ENCODE measurements around the gene ROCK2. TPM values are rescaled to one million over a fixed set of nuclear protein-coding genes. Genes with fewer than 3 reads are reported as not detected.
A peak's percentile ranks its signal among the peaks of the same experiment; 100 is the strongest.

The ROCK2 gene
- total and polyA plus RNA-seq, 2 of the 13 experiments (the other 11 are each of a cell fraction or from before 2014, with no cell fraction given), result 38.1 to 119 TPM

GRCh38 chr2:11169333-11169732, 175.1 kb downstream of the ROCK2 start (continued):
- no peak for TF ChIP-seq GRHL1 (CRISPR knock-in tag; conservative IDR thresholded peaks at IDR 0.05)
- TF ChIP-seq E2F2 (CRISPR knock-in tag; IDR thresholded peaks at IDR 0.05; ENCODE audit: borderline replicate concordance), result no peak
- peak; percentile 21; the same call in 1 of the 2 replicates for TF ChIP-seq THAP11 (CRISPR knock-in tag; IDR thresholded peaks at IDR 0.05)
- TF ChIP-seq ZNF136 (CRISPR knock-in tag; IDR thresholded peaks at IDR 0.05; ENCODE audit: low read depth), result 0 out of 2 replicates have a peak, but pooled peaks have one; percentile 23
- TF ChIP-seq U2AF2 (IDR thresholded peaks at IDR 0.05; ENCODE audit: low read depth, low read length), result no peak
- TF ChIP-seq ZFY (CRISPR knock-in tag; IDR thresholded peaks at IDR 0.05), result peak; percentile 18; the same call in 1 of the 2 replicates
- 0 out of 2 replicates have a peak, but pooled peaks have one; percentile 11 for TF ChIP-seq ZNF292 (CRISPR knock-in tag; IDR thresholded peaks at IDR 0.05; ENCODE audit: borderline replicate concordance, low read depth)
- TF ChIP-seq ELF3 (CRISPR knock-in tag; IDR thresholded peaks at IDR 0.05), result peak; percentile 85
- TF ChIP-seq ELF1 (CRISPR knock-in tag; IDR thresholded peaks at IDR 0.05), result peak; percentile 90
- TF ChIP-seq ZNF337 (CRISPR knock-in tag; IDR thresholded peaks at IDR 0.05; ENCODE audit: borderline replicate concordance, low read depth), result peak; percentile 42; the same call in 1 of the 2 replicates
- 0 out of 2 replicates have a peak, but pooled peaks have one; percentile 4 for TF ChIP-seq ZMYM3 (CRISPR knock-in tag; IDR thresholded peaks at IDR 0.05)
- no peak for TF ChIP-seq HMG20A (CRISPR knock-in tag; IDR thresholded peaks at IDR 0.05; ENCODE audit: borderline replicate concordance)
- TF ChIP-seq POLR2AphosphoS2 (IDR thresholded peaks at IDR 0.05; ENCODE audit: low read depth, low read length), result peak; percentile 8; the same call in 1 of the 2 replicates
- TF ChIP-seq ZNF567 (CRISPR knock-in tag; IDR thresholded peaks at IDR 0.05; ENCODE audit: borderline replicate concordance), result 0 out of 2 replicates have a peak, but pooled peaks have one; percentile 20
- TF ChIP-seq ARHGAP35 (CRISPR knock-in tag; IDR thresholded peaks at IDR 0.05; ENCODE audit: borderline replicate concordance), result no peak
- peak; percentile 52; the same call in 1 of the 2 replicates for TF ChIP-seq ZNF788 (CRISPR knock-in tag; IDR thresholded peaks at IDR 0.05; ENCODE audit: borderline replicate concordance)
- TF ChIP-seq KDM5B (CRISPR knock-in tag; IDR thresholded peaks at IDR 0.05; ENCODE audit: borderline replicate concordance), result 0 out of 2 replicates have a peak, but pooled peaks have one; percentile 8
- TF ChIP-seq ZNF775 (CRISPR knock-in tag; IDR thresholded peaks at IDR 0.05; ENCODE audit: borderline replicate concordance), result no peak
- peak; percentile 94 for TF ChIP-seq ZNF263 (CRISPR knock-in tag; IDR thresholded peaks at IDR 0.05)
- no peak for TF ChIP-seq NFIB (CRISPR knock-in tag; IDR thresholded peaks at IDR 0.05; ENCODE audit: borderline replicate concordance)
- TF ChIP-seq ZBTB7A (CRISPR knock-in tag; IDR thresholded peaks at IDR 0.05), result no peak
- TF ChIP-seq MTA1 (CRISPR knock-in tag; IDR thresholded peaks at IDR 0.05; ENCODE audit: borderline replicate concordance), result 0 out of 2 replicates have a peak, but pooled peaks have one; percentile 37
- TF ChIP-seq YEATS2 (CRISPR knock-in tag; IDR thresholded peaks at IDR 0.05; ENCODE audit: borderline replicate concordance), result peak; percentile 46; the same call in 1 of the 2 replicates
- 0 out of 2 replicates have a peak, but pooled peaks have one; percentile 24 for TF ChIP-seq ZNF205 (CRISPR knock-in tag; IDR thresholded peaks at IDR 0.05)
- peak; percentile 74; the same call in 1 of the 2 replicates for TF ChIP-seq ZNF362 (CRISPR knock-in tag; IDR thresholded peaks at IDR 0.05; ENCODE audit: borderline replicate concordance)
- TF ChIP-seq ETV5 (CRISPR knock-in tag; IDR thresholded peaks at IDR 0.05; ENCODE audit: borderline replicate concordance), result 0 out of 2 replicates have a peak, but pooled peaks have one; percentile 12

Measured in HepG2 (cell line).